AG10803 (cell line): Measurements from ENCODE around the gene SARS1.

Experiments
- DNase-seq: peaks from one replicate; pipeline ENCODE4 v3.0.0; 2010; ENCODE audit warnings: low read depth
- H3K4me3 ChIP-seq: 2 replicates; pipeline ENCODE4 v1.5.1; 2011; ENCODE audit warnings: mild to moderate bottlenecking, low read length, control low read depth
- TF ChIP-seq, protein P1 (sequence below): conservative IDR thresholded peaks from 2 replicates; pipeline ENCODE4 v1.5.1; 2011; ENCODE audit warnings: mild to moderate bottlenecking, low read length, control low read depth, inconsistent platforms

Gene SARS1

DNA sequence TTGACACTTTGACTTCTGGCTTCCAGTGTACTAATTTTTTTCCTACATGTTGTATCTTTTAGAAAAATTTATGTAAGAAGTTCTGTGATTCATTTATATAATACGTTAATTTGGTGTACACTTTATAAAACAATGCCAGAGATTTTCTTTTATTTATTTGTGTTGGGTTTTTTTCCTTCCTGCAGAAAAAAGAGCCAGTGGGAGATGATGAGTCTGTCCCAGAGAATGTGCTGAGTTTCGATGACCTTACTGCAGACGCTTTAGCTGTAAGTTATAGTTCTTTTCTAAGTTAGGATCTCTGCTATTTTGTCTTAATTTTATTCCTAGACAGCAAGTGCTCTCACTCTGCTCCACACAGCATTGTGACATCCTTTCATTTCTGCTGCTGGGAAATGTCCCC, 14.4 kb downstream of the SARS1 start:
- H3K4me3 ChIP-seq: no peak overlapping the region
- DNase-seq: no peak
- TF ChIP-seq, protein P1, sequence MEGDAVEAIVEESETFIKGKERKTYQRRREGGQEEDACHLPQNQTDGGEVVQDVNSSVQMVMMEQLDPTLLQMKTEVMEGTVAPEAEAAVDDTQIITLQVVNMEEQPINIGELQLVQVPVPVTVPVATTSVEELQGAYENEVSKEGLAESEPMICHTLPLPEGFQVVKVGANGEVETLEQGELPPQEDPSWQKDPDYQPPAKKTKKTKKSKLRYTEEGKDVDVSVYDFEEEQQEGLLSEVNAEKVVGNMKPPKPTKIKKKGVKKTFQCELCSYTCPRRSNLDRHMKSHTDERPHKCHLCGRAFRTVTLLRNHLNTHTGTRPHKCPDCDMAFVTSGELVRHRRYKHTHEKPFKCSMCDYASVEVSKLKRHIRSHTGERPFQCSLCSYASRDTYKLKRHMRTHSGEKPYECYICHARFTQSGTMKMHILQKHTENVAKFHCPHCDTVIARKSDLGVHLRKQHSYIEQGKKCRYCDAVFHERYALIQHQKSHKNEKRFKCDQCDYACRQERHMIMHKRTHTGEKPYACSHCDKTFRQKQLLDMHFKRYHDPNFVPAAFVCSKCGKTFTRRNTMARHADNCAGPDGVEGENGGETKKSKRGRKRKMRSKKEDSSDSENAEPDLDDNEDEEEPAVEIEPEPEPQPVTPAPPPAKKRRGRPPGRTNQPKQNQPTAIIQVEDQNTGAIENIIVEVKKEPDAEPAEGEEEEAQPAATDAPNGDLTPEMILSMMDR: no peak

DNA sequence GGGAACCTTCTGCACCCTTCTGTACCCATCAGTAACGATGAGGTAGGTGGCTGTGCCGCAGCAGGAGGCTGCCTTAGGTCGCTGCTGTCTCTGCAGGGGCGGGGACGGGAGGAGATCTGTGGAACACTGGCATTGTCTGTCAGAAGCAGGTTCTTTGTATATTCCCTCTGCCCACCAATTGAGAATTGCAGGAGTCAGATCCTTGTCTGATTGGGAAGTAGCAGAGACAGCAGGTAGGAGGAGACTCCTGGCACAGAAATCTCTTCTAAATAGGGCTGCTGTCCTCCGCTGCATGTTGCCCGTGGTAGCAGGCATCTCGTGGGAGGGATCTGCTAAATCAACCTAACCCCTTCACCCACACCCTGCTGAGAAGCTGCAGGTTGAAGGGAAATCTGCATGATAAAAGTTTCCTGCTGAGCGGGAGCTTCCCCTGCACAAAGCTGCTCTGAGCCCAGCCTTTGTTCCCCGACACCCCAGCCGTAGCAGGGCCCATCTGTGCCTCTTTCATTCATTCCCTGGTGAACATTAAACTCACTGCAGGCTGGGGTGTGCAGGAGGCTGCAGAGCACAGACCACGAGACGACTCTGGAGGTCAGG, 15.9 kb downstream of the SARS1 start:
- no peak overlapping the region for H3K4me3 ChIP-seq
- DNase-seq: no peak
- TF ChIP-seq, protein P1: no peak

DNA sequence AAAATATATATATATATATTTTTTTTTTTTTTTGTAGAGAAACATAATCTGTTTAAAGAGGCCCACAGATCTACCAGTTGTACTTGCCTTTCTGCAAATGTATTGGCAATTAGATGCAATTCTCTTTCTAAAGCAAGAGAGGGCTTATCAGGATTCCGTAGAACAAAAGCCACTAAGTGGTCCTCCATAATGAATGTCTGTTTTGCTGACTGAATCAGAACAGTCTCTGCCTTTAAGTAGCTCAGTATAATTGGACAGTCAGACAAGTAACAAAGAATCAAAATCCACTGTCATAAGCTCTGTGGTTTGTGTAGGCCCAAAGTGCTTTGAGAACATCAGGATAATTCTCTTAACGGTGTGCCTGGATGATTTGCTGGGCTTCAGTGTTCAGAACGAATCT, 17.3 kb downstream of the SARS1 start:
- DNase-seq: no peak
- no peak overlapping the region for H3K4me3 ChIP-seq
- TF ChIP-seq, protein P1: no peak

- H3K4me3 ChIP-seq: no peak overlapping the region
- no peak for DNase-seq
- TF ChIP-seq, protein P1: no peak
These were observed 21.4 kb downstream of the SARS1 start for GRCh38 chr1:109235137-109235536.

GRCh38 chr1:109237512-109237911, 23.8 kb downstream of the SARS1 start:
- TF ChIP-seq, protein P1: no peak
- DNase-seq: no peak
- no peak overlapping the region for H3K4me3 ChIP-seq

DNA sequence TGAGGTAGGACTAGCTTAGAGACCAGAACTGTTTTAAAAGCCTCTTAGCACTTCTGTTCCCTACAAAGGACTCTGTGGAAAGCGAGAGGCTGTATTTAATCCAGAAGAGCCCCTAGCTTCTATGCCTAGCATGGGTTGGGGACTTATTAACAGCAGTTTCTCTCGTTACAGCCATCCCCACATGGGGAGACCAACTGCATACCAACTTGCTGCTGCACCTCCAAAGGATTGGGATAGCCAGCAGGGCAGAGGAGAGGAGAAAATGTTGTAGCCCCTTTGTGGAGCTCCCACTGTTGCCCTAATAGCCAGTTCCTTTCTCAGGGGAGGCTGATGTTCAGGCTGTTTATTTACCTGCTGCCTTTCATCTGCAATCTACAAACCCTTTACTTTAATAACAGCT, 24.7 kb downstream of the SARS1 start:
- DNase-seq: no peak
- TF ChIP-seq, protein P1: no peak
- H3K4me3 ChIP-seq: no peak overlapping the region

DNA sequence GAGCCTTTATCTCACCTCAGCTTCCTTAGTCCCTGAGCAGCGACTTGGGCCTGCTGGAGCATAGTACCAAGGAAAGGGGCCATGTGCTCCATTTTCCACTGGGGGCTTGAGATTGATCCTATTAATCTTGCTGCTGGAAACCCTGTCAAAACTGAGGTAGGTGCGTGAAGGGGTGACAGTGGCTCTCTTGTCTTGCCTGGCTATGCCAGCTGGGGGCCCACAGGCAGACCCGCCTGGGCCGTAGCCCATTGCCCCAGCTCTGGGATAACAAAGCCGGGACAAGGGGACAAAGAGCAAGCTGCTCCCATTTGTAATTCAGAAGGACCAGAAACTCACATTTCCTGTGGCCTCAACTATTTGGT, 25.3 kb downstream of the SARS1 start:
- no peak overlapping the region for H3K4me3 ChIP-seq
- no peak for DNase-seq
- TF ChIP-seq, protein P1: no peak
